SU-DHL-6 (cell line): ENCODE results near the gene SERTAD3.

Source experiments
- EZH2phosphoT487 ChIP-seq: fragments of 200-600 bp; sonication (generic), shearing (Covaris generic); conservative IDR thresholded peaks from 2 replicates; pipeline ENCODE4 v1.6.1; 2018; ENCODE audit warnings: mild to moderate bottlenecking, antibody characterized with exemption, low read length, moderate library complexity, mixed read lengths
- TF ChIP-seq, protein P1 (sequence below): fragments of 200-600 bp; sonication (generic); IDR thresholded peaks from one replicate; pipeline ENCODE4 v1.5.1; 2017; ENCODE audit warnings: antibody characterized with exemption, mild to moderate bottlenecking, low read length, moderate library complexity; ENCODE audit not compliant: insufficient read depth, poor library complexity, severe bottlenecking

GRCh38 chr19:40453151-40453735, 9.1 kb upstream of the SERTAD3 start:
- TF ChIP-seq, protein P1, sequence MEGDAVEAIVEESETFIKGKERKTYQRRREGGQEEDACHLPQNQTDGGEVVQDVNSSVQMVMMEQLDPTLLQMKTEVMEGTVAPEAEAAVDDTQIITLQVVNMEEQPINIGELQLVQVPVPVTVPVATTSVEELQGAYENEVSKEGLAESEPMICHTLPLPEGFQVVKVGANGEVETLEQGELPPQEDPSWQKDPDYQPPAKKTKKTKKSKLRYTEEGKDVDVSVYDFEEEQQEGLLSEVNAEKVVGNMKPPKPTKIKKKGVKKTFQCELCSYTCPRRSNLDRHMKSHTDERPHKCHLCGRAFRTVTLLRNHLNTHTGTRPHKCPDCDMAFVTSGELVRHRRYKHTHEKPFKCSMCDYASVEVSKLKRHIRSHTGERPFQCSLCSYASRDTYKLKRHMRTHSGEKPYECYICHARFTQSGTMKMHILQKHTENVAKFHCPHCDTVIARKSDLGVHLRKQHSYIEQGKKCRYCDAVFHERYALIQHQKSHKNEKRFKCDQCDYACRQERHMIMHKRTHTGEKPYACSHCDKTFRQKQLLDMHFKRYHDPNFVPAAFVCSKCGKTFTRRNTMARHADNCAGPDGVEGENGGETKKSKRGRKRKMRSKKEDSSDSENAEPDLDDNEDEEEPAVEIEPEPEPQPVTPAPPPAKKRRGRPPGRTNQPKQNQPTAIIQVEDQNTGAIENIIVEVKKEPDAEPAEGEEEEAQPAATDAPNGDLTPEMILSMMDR = no peak
- TF ChIP-seq EZH2phosphoT487 = no peak
